ENCODE measurements around the gene CABLES1. TPM values are rescaled to one million over a fixed set of nuclear protein-coding genes. Genes with fewer than 3 reads are reported as not detected.
A peak's percentile ranks its signal among the peaks of the same experiment; 100 is the strongest.
"Not testable (repeated sequence)": the region's sequence is repeated elsewhere in the genome, so short reads cannot be mapped to it uniquely, and the experiment has no call there.

Gene CABLES1
- total RNA-seq, 4 donors from 2014 or later: 28.1 to 43.8 (median 37.6) TPM

DNA sequence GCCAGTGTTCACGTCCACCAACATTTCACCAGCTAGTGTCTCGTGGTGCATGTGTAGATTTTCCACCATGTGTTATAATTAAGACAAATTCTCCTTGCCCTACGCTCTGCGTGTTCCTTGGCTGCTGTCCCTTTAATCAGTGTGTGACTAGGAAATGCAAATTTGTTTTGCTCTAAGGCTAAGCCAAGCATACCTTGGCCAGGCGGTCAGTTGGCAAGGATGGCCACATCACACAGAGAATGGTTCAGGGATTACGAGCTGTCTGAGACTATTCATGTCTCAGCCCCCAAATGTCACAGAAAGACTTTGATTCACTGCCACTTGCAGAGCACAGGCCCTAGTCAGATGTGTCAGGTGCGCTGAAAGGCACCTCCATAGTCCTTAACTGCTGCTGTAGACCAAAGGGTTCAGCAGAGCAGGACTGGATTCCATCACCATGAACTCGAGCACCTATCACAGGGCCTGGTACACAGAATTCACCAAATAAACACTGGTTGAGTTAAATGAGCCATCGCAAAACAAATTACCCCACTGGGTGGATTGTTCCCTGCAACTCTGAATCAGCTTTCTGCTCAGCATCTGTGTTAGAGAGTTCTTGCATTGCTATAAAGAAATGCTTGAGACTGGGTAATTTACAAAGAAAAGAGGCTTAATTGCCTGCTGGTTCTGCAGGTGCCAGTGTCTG is 128.4 kb downstream of the CABLES1 start:
- intact Hi-C loops (cut with DNase I): no loop called here
- H3K27me3 ChIP-seq: no peaks in the 10 kb centered on the region
- 81 to 82% methylated on average over 9 of the region's 9 CpGs for WGBS, 2 donors
- TF ChIP-seq, protein P1, sequence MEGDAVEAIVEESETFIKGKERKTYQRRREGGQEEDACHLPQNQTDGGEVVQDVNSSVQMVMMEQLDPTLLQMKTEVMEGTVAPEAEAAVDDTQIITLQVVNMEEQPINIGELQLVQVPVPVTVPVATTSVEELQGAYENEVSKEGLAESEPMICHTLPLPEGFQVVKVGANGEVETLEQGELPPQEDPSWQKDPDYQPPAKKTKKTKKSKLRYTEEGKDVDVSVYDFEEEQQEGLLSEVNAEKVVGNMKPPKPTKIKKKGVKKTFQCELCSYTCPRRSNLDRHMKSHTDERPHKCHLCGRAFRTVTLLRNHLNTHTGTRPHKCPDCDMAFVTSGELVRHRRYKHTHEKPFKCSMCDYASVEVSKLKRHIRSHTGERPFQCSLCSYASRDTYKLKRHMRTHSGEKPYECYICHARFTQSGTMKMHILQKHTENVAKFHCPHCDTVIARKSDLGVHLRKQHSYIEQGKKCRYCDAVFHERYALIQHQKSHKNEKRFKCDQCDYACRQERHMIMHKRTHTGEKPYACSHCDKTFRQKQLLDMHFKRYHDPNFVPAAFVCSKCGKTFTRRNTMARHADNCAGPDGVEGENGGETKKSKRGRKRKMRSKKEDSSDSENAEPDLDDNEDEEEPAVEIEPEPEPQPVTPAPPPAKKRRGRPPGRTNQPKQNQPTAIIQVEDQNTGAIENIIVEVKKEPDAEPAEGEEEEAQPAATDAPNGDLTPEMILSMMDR (IDR thresholded peaks at IDR 0.05): no peak
- no peak for TF ChIP-seq POLR2A (IDR thresholded peaks at IDR 0.05)
- no peaks in the 10 kb centered on the region for H3K9me3 ChIP-seq
- peak in 1 of 2 donors; percentile 12 for DNase-seq
- peaks cover 31 to 37% of the 10 kb centered on the region in 2 donors for H3K4me1 ChIP-seq
- H3K36me3 ChIP-seq: no peaks in the 10 kb centered on the region
- no peak overlapping the region for H3K27ac ChIP-seq
- H3K4me3 ChIP-seq (replicated peaks in 1 of 3): no peak overlapping the region

DNA sequence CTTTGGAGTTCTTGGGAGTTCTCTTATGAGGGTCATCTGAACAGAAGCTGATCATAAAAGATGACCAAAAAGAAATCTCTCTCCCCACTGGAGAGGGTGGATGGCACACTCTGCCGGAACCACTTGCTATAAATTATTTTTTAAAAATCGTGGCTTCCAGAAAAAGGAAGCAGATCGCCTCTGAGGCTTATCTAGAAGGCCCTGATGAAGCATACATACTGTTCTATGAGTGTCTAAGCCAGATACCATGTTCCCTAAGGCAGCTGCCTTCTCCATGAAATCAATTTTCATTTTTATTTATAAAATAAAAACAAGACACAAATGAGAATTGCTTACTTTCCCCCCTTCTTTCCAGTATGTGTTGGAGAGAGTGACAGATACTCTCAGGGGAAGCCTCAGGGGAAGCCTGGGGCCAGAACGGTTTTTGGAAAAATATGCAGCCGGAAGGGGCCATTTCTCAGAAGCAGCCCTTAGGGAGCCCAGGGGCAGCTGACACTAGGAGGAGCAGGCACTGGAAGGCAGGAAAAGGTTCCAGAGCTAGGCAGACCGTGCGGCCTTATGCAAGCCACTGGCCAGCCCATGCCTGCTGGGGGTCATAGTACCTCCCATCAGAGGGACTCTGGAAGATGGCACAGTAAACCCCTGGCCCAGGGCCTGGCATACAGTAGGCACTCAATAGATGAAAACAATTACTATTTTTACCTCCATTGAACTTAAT is 130.6 kb downstream of the CABLES1 start:
- Histone ChIP-seq H3K27ac (no peak overlapping the region), H3K36me3 (no peaks in the 10 kb centered on the region), H3K4me1 (peaks cover 9 to 16% of the 10 kb centered on the region in 2 donors), H3K9me3 (no peaks in the 10 kb centered on the region), H3K27me3 (no peaks in the 10 kb centered on the region), H3K4me3 (replicated peaks in 1 of 3) (no peak overlapping the region)
- no peak for DNase-seq
- no peak for TF ChIP-seq POLR2A (IDR thresholded peaks at IDR 0.05)
- intact Hi-C loops (cut with DNase I): no loop called here
- 77 to 81% methylated on average over 7 of the region's 7 CpGs for WGBS, 2 donors

DNA sequence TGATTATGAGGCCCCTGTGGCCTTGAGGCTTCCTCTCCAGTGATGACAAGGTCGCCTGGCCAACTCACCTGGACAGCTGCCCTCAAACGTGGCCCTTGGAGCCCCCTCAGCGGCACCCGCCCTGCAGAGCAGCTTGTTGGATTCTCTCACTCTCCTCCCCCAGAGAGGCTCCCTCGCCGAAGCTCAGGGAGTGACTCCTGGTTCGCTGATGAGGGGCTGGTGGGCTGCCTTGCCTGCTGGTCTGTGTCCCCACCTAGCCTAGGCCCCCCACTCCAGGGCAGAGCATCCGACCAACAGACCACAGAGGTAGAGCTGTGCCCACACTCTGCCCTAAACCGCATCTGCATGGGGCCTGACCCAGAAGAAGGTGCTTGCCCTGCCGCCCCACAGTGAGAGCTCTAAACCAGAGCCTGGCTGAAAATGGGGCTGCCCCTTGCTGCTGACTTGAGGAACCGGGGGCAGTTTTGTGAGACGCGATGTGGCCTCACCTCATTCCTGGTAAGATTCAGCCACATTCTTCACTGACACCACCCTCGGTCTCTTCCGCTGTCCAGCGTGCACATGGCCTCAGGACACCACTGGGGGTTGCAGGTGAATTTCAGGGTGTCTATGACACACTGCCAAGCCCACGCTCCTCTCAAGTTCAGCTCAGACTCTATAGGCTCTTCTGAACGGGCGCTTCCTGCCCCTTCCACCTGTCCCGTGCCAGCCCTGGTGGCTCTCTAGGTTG is 131.6 kb downstream of the CABLES1 start:
- Histone ChIP-seq H3K4me3 (replicated peaks in 1 of 3) (no peak overlapping the region), H3K9me3 (no peaks in the 10 kb centered on the region), H3K36me3 (no peaks in the 10 kb centered on the region), H3K4me1 (peaks cover 0 to 6% of the 10 kb centered on the region in 2 donors), H3K27ac (no peak overlapping the region), H3K27me3 (no peaks in the 10 kb centered on the region)
- 88 to 95% methylated on average over 13 to 17 of the region's 20 CpGs for WGBS, 2 donors
- intact Hi-C loops (cut with DNase I): no loop called here
- DNase-seq: no peak
- TF ChIP-seq, protein P1 (IDR thresholded peaks at IDR 0.05): no peak
- no peak for TF ChIP-seq POLR2A (IDR thresholded peaks at IDR 0.05)

DNA sequence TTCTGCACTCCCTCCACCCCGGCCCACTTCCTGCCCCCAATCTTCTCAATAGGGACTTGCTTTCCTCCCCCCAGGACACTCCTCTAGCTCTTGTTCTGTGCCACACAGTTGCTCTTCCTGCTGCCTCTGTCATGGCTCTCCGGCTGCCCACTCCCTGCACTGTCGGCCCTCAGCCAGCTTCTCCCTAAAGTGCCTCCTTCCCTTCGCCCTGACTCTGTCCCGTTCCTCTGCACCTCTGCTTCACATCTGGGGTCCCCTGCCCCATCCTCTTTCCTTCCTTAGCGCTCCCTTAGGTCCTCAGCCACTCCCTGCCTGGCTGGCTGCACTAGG is 132.1 kb downstream of the CABLES1 start:
- Histone ChIP-seq H3K4me3 (replicated peaks in 1 of 3) (no peak overlapping the region), H3K27me3 (no peaks in the 10 kb centered on the region), H3K9me3 (no peaks in the 10 kb centered on the region), H3K4me1 (peaks cover 0 to 6% of the 10 kb centered on the region in 2 donors), H3K36me3 (no peaks in the 10 kb centered on the region), H3K27ac (no peak overlapping the region)
- TF ChIP-seq POLR2A (IDR thresholded peaks at IDR 0.05): no peak
- TF ChIP-seq, protein P1 (IDR thresholded peaks at IDR 0.05): no peak
- WGBS, 2 donors: 91 to 92% methylated on average over 6 of the region's 6 CpGs
- DNase-seq: no peak
- intact Hi-C loops (cut with DNase I): no loop called here

DNA sequence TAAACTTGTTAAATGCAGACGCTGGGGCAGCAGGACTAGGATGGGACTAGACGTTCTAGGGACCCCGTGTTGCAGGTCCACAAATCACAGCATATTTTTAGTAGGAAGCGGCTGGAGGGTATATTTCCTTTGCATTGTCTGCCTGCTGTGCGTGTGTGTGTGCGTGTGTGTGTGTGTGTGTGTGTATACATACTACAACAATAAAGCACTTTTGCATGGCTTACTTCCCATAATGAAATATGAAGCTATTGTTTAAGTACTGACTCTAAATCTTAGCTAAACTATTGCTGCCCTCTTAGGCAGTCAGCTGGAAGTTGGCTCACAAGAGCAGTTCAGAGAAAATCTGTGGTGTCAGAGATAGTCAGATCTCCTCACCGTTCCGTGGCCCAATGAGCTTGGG is 133.4 kb downstream of the CABLES1 start:
- Histone ChIP-seq H3K36me3 (no peaks in the 10 kb centered on the region), H3K4me1 (peaks cover 0 to 5% of the 10 kb centered on the region in 2 donors), H3K27ac (no peak overlapping the region), H3K27me3 (no peaks in the 10 kb centered on the region), H3K9me3 (no peaks in the 10 kb centered on the region), H3K4me3 (replicated peaks in 1 of 3) (no peak overlapping the region)
- intact Hi-C loops (cut with DNase I): no loop called here
- TF ChIP-seq POLR2A (IDR thresholded peaks at IDR 0.05): no peak
- TF ChIP-seq, protein P1 (IDR thresholded peaks at IDR 0.05): no peak
- WGBS, 2 donors: 88 to 94% methylated on average over 8 of the region's 8 CpGs
- DNase-seq: no peak

DNA sequence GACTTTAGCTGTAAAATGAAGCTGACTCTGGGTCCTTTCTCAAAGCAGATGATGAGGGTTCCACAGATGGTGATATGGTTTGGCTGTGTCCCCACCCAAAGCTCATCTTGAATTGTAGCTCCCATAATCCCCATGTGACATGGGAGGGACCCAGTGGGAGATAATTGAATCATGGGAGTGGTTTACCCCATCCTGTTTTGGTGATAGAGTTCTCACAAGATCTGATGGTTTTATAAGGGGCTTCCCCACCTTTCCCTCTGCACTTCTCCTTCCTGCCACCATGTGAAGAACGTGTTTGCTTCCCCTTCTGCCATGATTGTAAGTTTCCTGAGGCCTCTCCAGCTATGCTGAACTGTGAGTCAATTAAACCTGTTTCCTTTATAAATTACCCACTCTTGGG is 133.8 kb downstream of the CABLES1 start:
- H3K9me3 ChIP-seq; H3K36me3 ChIP-seq; DNase-seq; H3K4me1 ChIP-seq; H3K27me3 ChIP-seq; H3K4me3 ChIP-seq (replicated peaks in 1 of 3); intact Hi-C loops (cut with DNase I); H3K27ac ChIP-seq: not testable (repeated sequence)
- 79% methylated on average over 1 of the region's 1 CpG for WGBS, 2 donors

All from thyroid gland (tissue), 4 donors.